22Rv1 (cell line): ENCODE data around the gene IRX5.

ENCODE experiments used
- CTCF ChIP-seq: fragments of 450-650 bp; IDR thresholded peaks from 2 replicates; pipeline ENCODE4 v1.5.1; 2017; ENCODE audit warnings: mild to moderate bottlenecking
- ZFX ChIP-seq: fragments of 450-650 bp; IDR thresholded peaks from 2 replicates; pipeline ENCODE4 v1.6.1; 2017; ENCODE audit warnings: antibody characterized with exemption, borderline replicate concordance

- TF ChIP-seq CTCF, result no peak
- TF ChIP-seq ZFX, result no peak
These were observed 39.4 kb downstream of the IRX5 start for GRCh38 chr16:54970016-54970415.
